ENCODE measurements around the gene STX18.
A peak's percentile ranks its signal among the peaks of the same experiment; 100 is the strongest.

Gene STX18

DNA sequence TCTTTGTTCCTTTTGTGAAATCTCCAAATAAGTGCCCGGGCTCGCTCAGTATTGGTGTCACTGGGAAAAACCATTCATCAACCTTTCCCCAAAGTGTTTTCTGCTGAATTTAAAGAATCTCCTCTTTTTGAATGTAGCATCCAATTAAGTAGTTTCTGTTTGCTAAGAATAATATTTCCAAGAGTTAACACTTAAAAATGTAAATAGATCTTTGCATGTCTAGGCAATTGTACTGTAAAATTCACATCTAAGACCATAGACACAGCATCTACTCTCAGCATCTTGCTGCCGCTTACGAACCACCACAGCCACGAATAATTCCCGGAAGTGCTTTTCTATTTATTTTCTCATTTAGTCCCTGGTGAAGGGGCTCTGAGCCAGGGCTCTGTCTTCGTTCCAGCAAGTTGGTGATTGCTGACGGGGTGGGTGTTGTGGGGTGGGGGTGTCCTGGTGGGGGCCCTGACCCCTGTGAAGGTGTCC lies 153.5 kb downstream of the STX18 start:
- peaks cover 29% of the 10 kb centered on the region for H3K27me3 ChIP-seq (ENCODE audit: control insufficient read depth, insufficient read depth, low read length)
- no peak overlapping the region for H3K9ac ChIP-seq (ENCODE audit: low read depth, low read length)
- peak overlapping the region; percentile 60 for H3K4me3 ChIP-seq (ENCODE audit: low read depth, low read length)
- no peaks in the 10 kb centered on the region for H3K9me3 ChIP-seq (ENCODE audit: control insufficient read depth, insufficient read depth, low read length)
- peaks cover 15% of the 10 kb centered on the region for H3K36me3 ChIP-seq (ENCODE audit: control insufficient read depth, insufficient read depth, low read length)
- H3K4me1 ChIP-seq (ENCODE audit: control insufficient read depth, insufficient read depth, low read length), result peaks cover 2% of the 10 kb centered on the region

GRCh38 chr4:4387531-4388310 lies 154.1 kb downstream of the STX18 start:
- Histone ChIP-seq H3K9ac (ENCODE audit: low read depth, low read length) (peak overlapping the region; percentile 60), H3K4me1 (ENCODE audit: control insufficient read depth, insufficient read depth, low read length) (peaks cover 2% of the 10 kb centered on the region), H3K4me3 (ENCODE audit: low read depth, low read length) (peak overlapping the region; percentile 60), H3K9me3 (ENCODE audit: control insufficient read depth, insufficient read depth, low read length) (no peaks in the 10 kb centered on the region), H3K36me3 (ENCODE audit: control insufficient read depth, insufficient read depth, low read length) (peaks cover 15% of the 10 kb centered on the region), H3K27me3 (ENCODE audit: control insufficient read depth, insufficient read depth, low read length) (peaks cover 29% of the 10 kb centered on the region)

DNA sequence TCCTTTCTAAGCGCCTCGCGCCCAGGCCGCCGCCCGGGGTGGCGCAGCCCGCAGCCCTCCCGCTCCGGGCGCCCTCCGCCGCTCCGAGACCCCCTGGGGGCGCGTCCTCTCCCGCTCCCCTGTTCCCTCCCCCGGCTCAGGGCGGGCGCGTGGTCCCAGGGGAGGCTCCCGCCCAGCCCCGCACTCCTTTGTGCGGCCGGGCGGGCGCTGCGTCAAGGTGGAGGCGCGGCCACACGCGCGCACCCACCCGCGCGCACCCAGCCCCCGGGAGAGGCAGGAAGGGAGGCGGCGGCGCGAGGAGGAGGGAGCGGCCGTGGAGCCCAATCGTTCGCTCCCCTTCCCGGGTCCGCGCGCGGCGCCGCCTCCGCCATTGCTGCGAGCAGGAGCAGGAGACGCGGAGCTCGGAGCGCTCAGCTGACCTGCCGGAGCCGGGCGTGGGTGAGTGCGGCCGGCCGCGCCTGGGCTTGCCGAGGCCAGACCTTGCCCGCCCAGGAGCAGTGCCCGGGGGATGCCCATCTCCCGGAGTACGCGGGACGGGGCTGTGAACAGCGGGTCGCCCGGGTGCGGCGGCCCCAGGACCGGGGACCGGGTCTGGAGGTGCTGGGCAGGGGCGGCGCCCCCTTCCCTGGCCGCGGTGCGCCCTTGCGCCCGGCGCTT lies 155.0 kb downstream of the STX18 start, which contains the start of gene NSG1:
TSS of gene NSG1 (plus strand) at position 367 of the 657 bp plus-strand sequence. CDS start 528 bp downstream, outside the sequence.
- Histone ChIP-seq H3K4me3 (ENCODE audit: low read depth, low read length) (peak within 1 kb of the TSS; percentile 60), H3K4me1 (ENCODE audit: control insufficient read depth, insufficient read depth, low read length) (peaks cover 6% of the 10 kb centered on the region), H3K9me3 (ENCODE audit: control insufficient read depth, insufficient read depth, low read length) (no peaks in the 10 kb centered on the region), H3K36me3 (ENCODE audit: control insufficient read depth, insufficient read depth, low read length) (peaks cover 9% of the 10 kb centered on the region), H3K9ac (ENCODE audit: low read depth, low read length) (peak within 1 kb of the TSS; percentile 60), H3K27me3 (ENCODE audit: control insufficient read depth, insufficient read depth, low read length) (peaks cover 29% of the 10 kb centered on the region)

DNA sequence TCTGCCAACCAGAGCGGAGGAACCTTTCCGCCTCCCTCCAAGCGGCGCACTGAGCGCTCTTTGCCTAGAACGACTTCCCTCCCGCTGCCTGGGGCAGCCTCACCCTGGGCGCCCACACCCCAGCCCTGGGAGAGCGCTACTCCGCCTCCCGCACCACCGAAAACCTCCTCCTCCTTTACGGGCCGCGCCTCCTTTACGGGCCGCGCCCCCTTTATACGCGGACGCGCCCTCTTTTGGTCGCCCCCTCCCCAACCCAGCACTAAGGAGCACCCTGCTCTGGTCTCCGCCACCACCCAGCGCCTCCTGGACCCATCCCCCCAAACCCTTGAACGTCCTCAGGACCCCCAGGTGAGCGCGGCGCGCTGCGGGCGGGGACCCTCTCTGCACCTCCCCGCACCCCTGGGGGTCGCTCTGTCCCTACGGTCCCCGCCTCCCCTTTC lies 155.5 kb downstream of the STX18 start:
- Histone ChIP-seq H3K27me3 (ENCODE audit: control insufficient read depth, insufficient read depth, low read length) (peaks cover 29% of the 10 kb centered on the region), H3K9ac (ENCODE audit: low read depth, low read length) (no peak overlapping the region)

GRCh38 chr4:4385729-4386295 lies 156.0 kb downstream of the STX18 start:
- H3K9me3 ChIP-seq (ENCODE audit: control insufficient read depth, insufficient read depth, low read length), result no peaks in the 10 kb centered on the region
- H3K4me1 ChIP-seq (ENCODE audit: control insufficient read depth, insufficient read depth, low read length), result peaks cover 6% of the 10 kb centered on the region
- H3K4me3 ChIP-seq (ENCODE audit: low read depth, low read length), result peak overlapping the region; percentile 60
- no peak overlapping the region for H3K9ac ChIP-seq (ENCODE audit: low read depth, low read length)
- peaks cover 29% of the 10 kb centered on the region for H3K27me3 ChIP-seq (ENCODE audit: control insufficient read depth, insufficient read depth, low read length)
- H3K36me3 ChIP-seq (ENCODE audit: control insufficient read depth, insufficient read depth, low read length), result peaks cover 4% of the 10 kb centered on the region

More for the DNA sequence above, 155.5 kb downstream of the STX18 start:
- peak overlapping the region; percentile 60 for H3K4me3 ChIP-seq (ENCODE audit: low read depth, low read length)
- H3K36me3 ChIP-seq (ENCODE audit: control insufficient read depth, insufficient read depth, low read length), result peaks cover 5% of the 10 kb centered on the region
- no peaks in the 10 kb centered on the region for H3K9me3 ChIP-seq (ENCODE audit: control insufficient read depth, insufficient read depth, low read length)
- H3K4me1 ChIP-seq (ENCODE audit: control insufficient read depth, insufficient read depth, low read length), result peaks cover 6% of the 10 kb centered on the region

DNA sequence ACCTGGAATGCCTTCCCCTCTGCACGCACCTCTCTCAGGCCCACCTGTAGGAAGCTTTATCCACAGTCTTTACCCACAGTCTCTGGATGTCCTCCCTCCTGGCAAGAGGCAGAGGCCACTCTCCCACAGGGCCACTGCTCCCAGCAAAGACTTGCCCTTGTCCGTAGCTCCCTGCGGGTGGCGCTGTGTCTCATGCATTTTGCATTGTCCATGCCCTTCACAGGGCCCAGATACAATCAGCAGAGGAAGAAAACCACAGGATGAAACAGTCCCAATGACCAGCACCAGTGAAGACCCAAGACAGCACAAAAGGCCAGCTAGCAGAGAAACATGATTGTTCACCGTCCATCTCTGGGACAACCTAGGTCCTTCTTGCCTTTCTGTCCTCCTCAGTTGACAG lies 157.0 kb downstream of the STX18 start:
- Histone ChIP-seq H3K36me3 (ENCODE audit: control insufficient read depth, insufficient read depth, low read length) (no peaks in the 10 kb centered on the region), H3K4me3 (ENCODE audit: low read depth, low read length) (no peak overlapping the region), H3K9me3 (ENCODE audit: control insufficient read depth, insufficient read depth, low read length) (no peaks in the 10 kb centered on the region), H3K27me3 (ENCODE audit: control insufficient read depth, insufficient read depth, low read length) (peaks cover 29% of the 10 kb centered on the region), H3K4me1 (ENCODE audit: control insufficient read depth, insufficient read depth, low read length) (peaks cover 8% of the 10 kb centered on the region), H3K9ac (ENCODE audit: low read depth, low read length) (no peak overlapping the region)

DNA sequence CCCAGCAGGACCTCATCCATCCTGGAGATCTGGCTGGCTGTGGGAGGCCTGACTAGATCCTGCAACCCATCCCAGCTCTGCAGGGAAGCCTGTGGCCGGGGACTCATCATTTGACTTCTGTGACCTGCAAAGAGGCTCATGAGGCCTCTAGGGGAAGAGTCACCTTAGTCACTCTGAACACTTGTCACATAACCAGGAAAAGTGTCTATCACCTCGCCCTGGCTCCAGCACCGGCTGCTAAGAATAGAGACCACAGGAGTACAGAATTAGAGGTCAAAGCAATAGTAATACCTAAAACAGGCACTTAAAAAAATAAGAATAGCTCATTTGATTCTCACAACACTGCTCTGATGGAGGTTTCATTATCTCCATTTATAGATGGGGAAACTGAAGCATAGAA lies 158.8 kb downstream of the STX18 start:
- Histone ChIP-seq H3K9ac (ENCODE audit: low read depth, low read length) (no peak overlapping the region), H3K4me3 (ENCODE audit: low read depth, low read length) (no peak overlapping the region), H3K27me3 (ENCODE audit: control insufficient read depth, insufficient read depth, low read length) (peaks cover 20% of the 10 kb centered on the region), H3K9me3 (ENCODE audit: control insufficient read depth, insufficient read depth, low read length) (no peaks in the 10 kb centered on the region), H3K4me1 (ENCODE audit: control insufficient read depth, insufficient read depth, low read length) (peaks cover 8% of the 10 kb centered on the region), H3K36me3 (ENCODE audit: control insufficient read depth, insufficient read depth, low read length) (no peaks in the 10 kb centered on the region)

GRCh38 chr4:4379540-4380087 lies 162.2 kb downstream of the STX18 start:
- Histone ChIP-seq H3K9me3 (ENCODE audit: control insufficient read depth, insufficient read depth, low read length) (no peaks in the 10 kb centered on the region), H3K36me3 (ENCODE audit: control insufficient read depth, insufficient read depth, low read length) (no peaks in the 10 kb centered on the region), H3K4me1 (ENCODE audit: control insufficient read depth, insufficient read depth, low read length) (peaks cover 6% of the 10 kb centered on the region), H3K4me3 (ENCODE audit: low read depth, low read length) (no peak overlapping the region), H3K27me3 (ENCODE audit: control insufficient read depth, insufficient read depth, low read length) (peaks cover 2% of the 10 kb centered on the region), H3K9ac (ENCODE audit: low read depth, low read length) (no peak overlapping the region)

- H3K4me1 ChIP-seq (ENCODE audit: control insufficient read depth, insufficient read depth, low read length), result peaks cover 6% of the 10 kb centered on the region
- H3K4me3 ChIP-seq (ENCODE audit: low read depth, low read length), result no peak overlapping the region
- H3K9ac ChIP-seq (ENCODE audit: low read depth, low read length), result no peak overlapping the region
- H3K27me3 ChIP-seq (ENCODE audit: control insufficient read depth, insufficient read depth, low read length), result no peaks in the 10 kb centered on the region
- H3K9me3 ChIP-seq (ENCODE audit: control insufficient read depth, insufficient read depth, low read length), result no peaks in the 10 kb centered on the region
- no peaks in the 10 kb centered on the region for H3K36me3 ChIP-seq (ENCODE audit: control insufficient read depth, insufficient read depth, low read length)
Measured at GRCh38 chr4:4377732-4378460, 164.0 kb downstream of the STX18 start.

GRCh38 chr4:4377191-4377590 lies 164.7 kb downstream of the STX18 start:
- Histone ChIP-seq H3K9me3 (ENCODE audit: control insufficient read depth, insufficient read depth, low read length) (no peaks in the 10 kb centered on the region), H3K4me3 (ENCODE audit: low read depth, low read length) (no peak overlapping the region), H3K27me3 (ENCODE audit: control insufficient read depth, insufficient read depth, low read length) (no peaks in the 10 kb centered on the region), H3K4me1 (ENCODE audit: control insufficient read depth, insufficient read depth, low read length) (peaks cover 5% of the 10 kb centered on the region), H3K36me3 (ENCODE audit: control insufficient read depth, insufficient read depth, low read length) (no peaks in the 10 kb centered on the region), H3K9ac (ENCODE audit: low read depth, low read length) (no peak overlapping the region)

DNA sequence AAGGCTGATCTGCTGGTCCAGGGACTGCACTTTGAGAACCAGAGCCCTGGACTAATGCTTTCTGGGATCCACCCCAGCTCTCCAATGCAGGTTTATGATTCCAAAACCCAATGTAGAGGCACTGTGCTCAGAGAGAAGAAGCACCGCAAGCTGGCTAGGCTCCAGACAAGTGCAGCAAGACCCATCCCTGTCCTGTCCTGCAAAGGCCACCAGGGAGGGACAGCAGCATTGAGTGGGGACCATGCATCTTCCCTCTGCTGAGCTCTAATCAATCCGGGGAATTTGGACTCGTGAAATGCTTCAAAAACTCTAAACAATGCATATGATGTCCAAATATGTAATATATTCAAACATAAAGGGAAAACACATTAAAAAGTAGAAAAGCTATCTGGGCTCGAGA lies 165.8 kb downstream of the STX18 start:
- H3K27me3 ChIP-seq (ENCODE audit: control insufficient read depth, insufficient read depth, low read length), result no peaks in the 10 kb centered on the region
- H3K9me3 ChIP-seq (ENCODE audit: control insufficient read depth, insufficient read depth, low read length), result no peaks in the 10 kb centered on the region
- H3K9ac ChIP-seq (ENCODE audit: low read depth, low read length), result no peak overlapping the region
- H3K4me1 ChIP-seq (ENCODE audit: control insufficient read depth, insufficient read depth, low read length), result peaks cover 2% of the 10 kb centered on the region
- H3K4me3 ChIP-seq (ENCODE audit: low read depth, low read length), result no peak overlapping the region
- no peaks in the 10 kb centered on the region for H3K36me3 ChIP-seq (ENCODE audit: control insufficient read depth, insufficient read depth, low read length)

All from iPS-15b (cell line).